VCaP (cell line): ENCODE results near the gene SOBP.

Source experiments
- H3K27ac ChIP-seq: fragments of 450-650 bp; 2 replicates; pipeline ENCODE4 v1.5.1; 2017
- CTCF ChIP-seq: fragments of 450-650 bp; conservative IDR thresholded peaks from 2 replicates; pipeline ENCODE4 v1.5.1; 2017; ENCODE audit warnings: mild to moderate bottlenecking, moderate library complexity

Gene SOBP

GRCh38 chr6:107556082-107556481, 66.2 kb downstream of the SOBP start:
- no peak for TF ChIP-seq CTCF
- H3K27ac ChIP-seq, result no peak overlapping the region

GRCh38 chr6:107557698-107558097, 67.8 kb downstream of the SOBP start:
- no peak overlapping the region for H3K27ac ChIP-seq
- TF ChIP-seq CTCF, result no peak

- no peak for TF ChIP-seq CTCF
- H3K27ac ChIP-seq, result no peak overlapping the region
These were observed 70.7 kb downstream of the SOBP start for GRCh38 chr6:107560657-107561056.

GRCh38 chr6:107561306-107561705, 71.4 kb downstream of the SOBP start:
- no peak overlapping the region for H3K27ac ChIP-seq
- no peak for TF ChIP-seq CTCF

GRCh38 chr6:107563694-107564588, 74.0 kb downstream of the SOBP start:
- H3K27ac ChIP-seq, result peak overlapping the region; percentile 25
- TF ChIP-seq CTCF, result no peak

- peak overlapping the region; percentile 25 for H3K27ac ChIP-seq
- TF ChIP-seq CTCF, result no peak
These were observed 74.7 kb downstream of the SOBP start for GRCh38 chr6:107564589-107564951.

- H3K27ac ChIP-seq, result no peak overlapping the region
- TF ChIP-seq CTCF, result no peak
These were observed 75.3 kb downstream of the SOBP start for GRCh38 chr6:107565165-107565723.
